ENCODE data around the gene KYAT1.

KYAT1 gene

DNA sequence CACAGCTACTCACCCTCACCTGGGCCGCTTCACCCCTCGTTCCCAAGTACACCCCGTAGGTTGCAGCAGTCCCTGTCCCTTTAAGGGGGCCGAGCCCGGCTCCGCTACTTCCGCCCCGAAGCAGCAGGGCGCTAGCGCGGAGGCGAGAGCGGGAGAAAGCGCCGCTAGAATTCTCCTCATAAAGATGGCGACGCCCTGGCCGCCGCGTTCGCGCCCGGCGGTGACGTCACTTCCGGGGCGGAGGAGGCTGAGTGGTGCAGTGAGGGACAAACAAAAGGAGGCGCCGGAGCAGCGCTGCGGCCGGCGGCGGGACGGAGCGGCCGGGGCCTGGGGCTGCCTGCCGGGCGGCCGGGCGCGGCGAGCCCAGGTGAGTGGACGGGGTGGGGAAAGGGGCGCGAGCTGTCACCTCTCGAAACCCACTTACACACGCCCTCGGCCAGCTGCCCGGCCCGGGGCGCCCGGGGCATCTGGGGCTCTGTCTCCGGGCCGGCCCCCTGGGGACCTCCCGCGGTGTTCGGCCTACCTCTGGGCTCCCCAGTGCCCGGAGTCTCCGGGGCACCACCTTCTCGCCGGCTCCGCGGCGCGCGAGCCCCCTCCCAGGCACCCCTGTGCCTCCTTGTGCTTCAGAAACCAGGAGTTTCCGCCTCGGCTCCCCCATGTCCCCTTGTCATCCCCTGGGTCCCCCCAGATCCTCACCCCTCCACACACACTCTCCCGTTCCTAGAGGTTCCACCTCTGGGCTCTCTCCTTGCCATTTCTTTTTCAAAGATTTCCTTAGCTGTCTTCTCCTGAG, at the start of gene KYAT1, which contains the start of gene LRRC8A:
Gene KYAT1 (minus strand): TSS at position 67 of the 793 bp plus-strand sequence. CDS start 36,545 bp downstream, outside the sequence.
Gene LRRC8A (plus strand): TSS at position 250 of the 793 bp plus-strand sequence. CDS start 25,032 bp downstream, outside the sequence.
- DNase-seq = peak; percentile 66 to 99 (median 96)

DNA sequence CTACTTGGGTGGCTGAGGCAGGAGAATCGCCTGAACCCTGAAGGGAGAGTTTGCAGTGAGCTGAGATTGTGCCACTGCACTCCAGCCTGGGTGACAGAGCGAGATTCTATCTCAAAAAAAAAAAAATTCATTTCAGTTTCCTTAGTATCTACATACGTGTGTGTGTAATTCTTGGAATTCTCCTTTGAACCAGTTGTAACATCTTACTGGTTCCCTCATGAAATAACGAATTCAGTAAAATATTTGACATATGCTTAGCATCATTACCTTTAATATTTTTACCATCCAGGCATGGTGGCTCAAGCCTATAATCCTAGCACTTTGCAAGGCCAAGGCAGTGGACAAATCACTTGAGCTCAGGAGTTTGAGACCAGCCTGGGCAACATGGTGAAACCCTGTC, 47.8 kb upstream of the KYAT1 start:
- no peak for DNase-seq

GRCh38 chr9:128928624-128929023, 46.9 kb upstream of the KYAT1 start:
- no peak for DNase-seq

DNA sequence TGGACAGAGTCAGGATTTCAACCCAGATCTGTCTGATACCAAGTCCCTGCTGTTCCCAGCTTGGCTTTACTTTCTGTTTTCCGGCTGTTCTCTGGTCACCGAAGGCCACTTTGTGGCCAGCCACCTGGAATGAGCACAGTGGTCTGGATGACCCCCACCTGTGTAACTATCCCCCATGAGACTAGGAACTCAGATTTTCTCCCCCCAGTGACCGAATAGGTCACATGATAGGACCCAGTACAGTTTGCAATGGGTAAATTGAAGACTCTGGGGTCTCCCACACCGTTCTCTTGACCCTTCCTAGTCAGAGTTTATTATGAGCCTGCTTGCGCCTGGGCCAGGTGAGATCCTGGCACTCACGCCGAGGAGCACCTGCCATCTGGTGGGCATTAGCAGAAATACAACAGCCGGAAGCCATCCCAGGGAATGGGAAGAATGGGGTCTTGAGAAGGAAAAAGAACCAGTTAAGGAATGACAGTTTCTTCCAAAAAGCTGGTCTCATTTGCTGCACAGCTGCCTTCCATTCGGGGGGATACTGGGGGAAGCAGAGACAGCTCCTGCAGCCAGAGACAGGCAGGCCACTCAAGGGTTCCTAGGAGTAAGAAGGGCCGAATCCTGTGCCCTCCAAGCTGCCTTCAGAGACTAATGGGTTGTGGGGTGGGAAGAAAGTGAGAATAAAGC, 46.1 kb upstream of the KYAT1 start:
- DNase-seq = peak in 25 of 51 donors; percentile 8 to 58 (median 32)

GRCh38 chr9:128923493-128923883, 41.7 kb upstream of the KYAT1 start:
- DNase-seq = no peak

- peak in 14 of 51 donors; percentile 10 to 52 (median 30) for DNase-seq
These were observed 40.4 kb upstream of the KYAT1 start for GRCh38 chr9:128921881-128922763.

DNA sequence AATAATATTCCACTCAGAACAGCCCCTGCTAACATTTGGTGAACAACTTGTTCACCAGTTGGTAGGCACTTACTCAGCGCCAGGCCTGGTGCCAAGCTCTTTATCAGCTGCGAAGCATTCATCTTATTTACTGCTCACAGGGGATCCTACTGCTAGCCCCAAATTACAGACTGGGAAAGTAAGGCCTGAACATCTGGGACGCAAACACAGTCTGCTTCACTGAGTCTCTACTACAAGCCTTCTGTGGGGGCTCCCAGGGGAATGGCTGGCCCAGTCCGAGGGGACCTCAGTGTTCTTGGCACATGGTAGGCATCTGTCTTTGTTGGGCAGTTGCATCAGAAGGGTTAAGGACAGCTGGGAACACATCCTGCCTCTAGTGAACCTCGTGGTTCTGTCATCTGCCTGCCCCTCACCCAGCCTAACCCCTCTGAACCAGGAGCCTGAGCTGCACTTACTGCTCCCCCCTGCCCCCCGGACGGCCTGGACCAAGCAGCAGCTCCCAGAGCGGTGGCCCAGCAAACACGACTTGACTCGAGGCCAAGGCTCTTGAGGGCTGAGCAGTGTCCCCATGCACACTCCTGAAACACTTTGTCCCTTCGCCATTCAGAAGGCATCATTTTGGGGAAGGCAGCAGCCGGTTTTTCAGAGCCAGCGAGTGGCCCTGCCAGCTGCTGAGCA, 38.8 kb upstream of the KYAT1 start, which contains the start of gene PHYHD1:
Gene PHYHD1 (plus strand): TSS at position 602 of the 678 bp plus-strand sequence. CDS start 1,342 bp downstream, outside the sequence.
- DNase-seq = peak in 48 of 51 donors; percentile 31 to 93 (median 73)

DNA sequence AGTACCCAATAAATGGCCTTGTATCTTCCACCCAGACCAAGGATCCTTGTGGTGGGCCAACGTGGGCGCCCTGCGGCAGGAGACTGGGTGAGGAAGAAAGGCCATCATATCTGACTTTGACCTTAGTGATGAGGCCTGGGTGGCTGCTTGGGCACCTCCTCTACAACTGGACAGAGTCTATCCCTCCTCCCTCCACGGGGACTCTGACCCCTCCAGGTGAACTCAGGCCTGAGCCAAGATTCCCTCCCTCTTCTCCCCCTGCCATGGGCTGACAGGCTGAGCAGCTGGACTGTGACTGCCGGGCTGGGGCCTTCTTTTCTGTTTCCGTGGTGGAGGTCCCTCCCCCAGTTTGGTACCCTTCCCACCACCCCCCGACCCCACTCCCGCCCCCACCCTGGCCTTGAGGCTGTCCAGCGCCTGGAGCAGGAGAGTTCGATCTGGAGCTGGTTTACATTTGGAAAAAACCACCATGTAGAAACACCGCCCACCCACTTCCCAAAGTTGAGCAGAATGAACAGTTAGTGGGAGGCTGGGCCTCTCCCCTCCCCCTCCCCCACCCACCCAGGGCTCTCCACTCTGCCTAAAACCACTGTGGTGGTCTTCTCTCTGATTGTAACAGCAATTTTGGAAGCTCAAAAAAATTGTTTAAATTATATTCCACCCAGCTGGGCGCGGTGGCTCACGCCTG, 37.8 kb upstream of the KYAT1 start:
- DNase-seq = no peak

GRCh38 chr9:128918921-128919320, 37.2 kb upstream of the KYAT1 start:
- no peak for DNase-seq

- DNase-seq = peak in 40 of 51 donors; percentile 22 to 86 (median 62)
These were observed 35.5 kb upstream of the KYAT1 start for GRCh38 chr9:128917151-128917849.

DNA sequence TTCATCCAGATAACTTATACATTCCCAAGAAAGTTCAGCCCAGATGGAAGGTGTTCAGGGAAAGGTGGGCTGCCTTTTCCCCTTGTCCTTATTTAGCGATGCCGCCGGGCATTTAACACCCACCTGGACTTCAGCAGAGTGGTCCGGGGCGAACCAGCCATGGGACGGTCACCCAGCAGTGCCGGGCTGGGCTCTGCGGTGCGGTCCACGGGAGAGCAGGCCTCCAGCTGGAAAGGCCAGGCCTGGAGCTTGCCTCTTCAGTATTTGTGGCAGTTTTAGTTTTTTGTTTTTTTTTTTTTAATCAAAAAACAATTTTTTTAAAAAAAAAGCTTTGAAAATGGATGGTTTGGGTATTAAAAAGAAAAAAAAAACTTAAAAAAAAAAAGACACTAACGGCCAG, 35.0 kb upstream of the KYAT1 start:
- no peak for DNase-seq

GRCh38 chr9:128916204-128916603, 34.5 kb upstream of the KYAT1 start:
- peak in 12 of 51 donors; percentile 14 to 55 (median 25) for DNase-seq

- DNase-seq = no peak
These were observed 32.4 kb upstream of the KYAT1 start for GRCh38 chr9:128913995-128914772.

- no peak for DNase-seq
These were observed 31.5 kb upstream of the KYAT1 start for GRCh38 chr9:128913048-128913900.

- DNase-seq = peak in 3 of 51 donors; percentile 22 to 61 (median 49)
These were observed 30.6 kb upstream of the KYAT1 start for GRCh38 chr9:128912270-128912853.

GRCh38 chr9:128911529-128912035, 29.8 kb upstream of the KYAT1 start:
- peak in 6 of 51 donors; percentile 24 to 52 (median 28) for DNase-seq

- no peak for DNase-seq
These were observed 29.2 kb upstream of the KYAT1 start for GRCh38 chr9:128910906-128911305.
